Ramos (cell line): ENCODE data around the gene LONP2.
"Not testable (repeated sequence)": the region's sequence is repeated elsewhere in the genome, so short reads cannot be mapped to it uniquely, and the experiment has no call there.

Source experiments
- in situ Hi-C: fragments of 300-500 bp; cut with MboI; formaldehyde crosslinking; loops from one replicate; pipeline ENCODE4 v1.14.3; 2022; ENCODE audit warnings: low sequenced_read_pairs; ENCODE audit not compliant: unreplicated experiment

LONP2 gene

DNA sequence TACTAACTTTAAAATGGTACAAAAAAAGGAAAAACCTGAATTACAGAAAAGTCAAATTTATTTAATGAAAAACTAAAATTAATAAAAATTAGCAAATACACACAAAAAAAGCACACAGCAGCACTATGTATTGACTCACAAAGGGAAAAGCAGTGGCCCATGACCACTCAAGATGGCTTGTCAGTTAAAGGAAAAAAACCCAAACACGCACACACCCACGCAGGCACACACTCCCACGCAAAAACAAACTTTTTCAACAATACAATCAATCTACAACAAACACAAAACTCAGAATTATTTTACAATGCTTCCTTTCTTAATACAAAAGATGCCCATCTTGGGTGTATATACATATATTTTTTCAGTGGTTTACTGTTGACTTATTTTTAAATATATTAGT is 116.9 kb downstream of the LONP2 start:
- in situ Hi-C loops: no loop called here

DNA sequence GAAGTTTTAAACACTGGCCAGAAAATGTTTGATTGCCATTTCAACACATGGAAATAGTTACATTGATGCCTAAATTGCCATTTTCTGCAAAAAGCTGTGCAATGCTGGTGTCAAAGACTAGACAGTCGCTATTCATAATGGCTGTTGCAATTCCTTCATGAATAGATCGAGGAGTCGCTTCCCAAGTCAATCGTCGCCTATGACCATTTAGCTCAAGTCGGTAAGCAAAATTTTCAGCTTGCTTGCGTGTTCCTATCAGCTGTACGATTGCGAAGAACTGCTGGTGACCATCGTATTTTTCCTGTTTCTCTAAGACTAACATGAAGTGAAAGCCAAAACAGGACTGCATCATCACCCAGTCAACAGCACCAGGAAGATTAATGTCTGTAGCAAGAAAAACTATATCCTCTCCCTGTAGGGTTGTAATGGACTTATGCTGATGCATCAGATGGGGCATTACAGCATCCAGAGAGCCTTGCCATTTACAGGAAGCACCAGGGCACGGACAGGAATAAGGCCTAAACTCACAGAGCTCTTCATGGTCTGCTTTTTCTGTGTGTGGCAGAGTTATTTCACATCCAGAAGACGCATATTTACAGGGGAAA is 117.5 kb downstream of the LONP2 start:
- in situ Hi-C loops: no loop called here

- in situ Hi-C loops: no loop called here
Measured at GRCh38 chr16:48365025-48365600, 121.0 kb downstream of the LONP2 start.

- in situ Hi-C loops: no loop called here
Measured at GRCh38 chr16:48365601-48366164, 121.6 kb downstream of the LONP2 start.

DNA sequence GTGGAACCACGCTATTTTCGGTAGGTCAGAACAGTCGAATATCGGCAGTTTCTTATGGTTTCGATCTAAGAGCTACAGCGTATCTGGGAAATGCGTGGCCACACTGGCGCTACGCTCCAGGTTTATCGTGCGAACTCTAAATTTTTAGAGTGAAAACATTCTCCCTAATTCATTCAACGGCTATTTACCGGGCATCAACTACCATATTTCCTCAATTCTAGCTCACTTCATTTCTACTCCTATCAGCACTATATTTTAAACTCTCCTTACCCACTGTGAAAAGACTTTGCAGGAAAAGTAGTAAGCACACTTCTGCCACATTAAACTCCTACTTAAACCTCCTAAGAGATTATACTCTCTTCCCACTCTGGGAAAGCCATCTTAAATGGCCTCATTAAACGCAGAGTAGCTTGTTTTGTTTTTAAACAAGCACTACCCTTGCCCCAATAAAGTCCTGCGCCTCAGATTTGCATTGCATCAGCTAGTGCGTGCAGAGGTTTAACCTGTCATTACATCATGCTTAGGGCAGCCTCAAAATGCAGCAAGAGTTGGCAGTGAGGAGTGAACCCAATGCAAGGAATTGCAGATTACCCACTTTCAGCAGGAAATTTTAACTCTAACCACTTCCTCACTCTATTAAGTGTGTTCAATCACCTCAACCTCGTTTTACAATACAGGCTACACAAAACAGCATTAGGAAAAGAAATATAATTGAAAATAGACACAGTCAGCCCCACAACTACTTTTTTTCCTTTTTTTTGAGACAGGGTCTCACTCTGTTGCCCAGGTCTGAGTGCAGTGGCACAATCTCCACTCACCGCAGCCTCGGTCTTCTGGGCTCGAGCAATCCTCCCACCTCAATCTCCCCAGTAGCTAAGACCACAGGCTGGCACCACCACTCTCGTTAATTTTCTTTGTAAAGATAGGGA is 122.3 kb downstream of the LONP2 start:
- in situ Hi-C loops: no loop called here

- in situ Hi-C loops: no loop called here
Measured at GRCh38 chr16:48367441-48368049, 123.4 kb downstream of the LONP2 start.

DNA sequence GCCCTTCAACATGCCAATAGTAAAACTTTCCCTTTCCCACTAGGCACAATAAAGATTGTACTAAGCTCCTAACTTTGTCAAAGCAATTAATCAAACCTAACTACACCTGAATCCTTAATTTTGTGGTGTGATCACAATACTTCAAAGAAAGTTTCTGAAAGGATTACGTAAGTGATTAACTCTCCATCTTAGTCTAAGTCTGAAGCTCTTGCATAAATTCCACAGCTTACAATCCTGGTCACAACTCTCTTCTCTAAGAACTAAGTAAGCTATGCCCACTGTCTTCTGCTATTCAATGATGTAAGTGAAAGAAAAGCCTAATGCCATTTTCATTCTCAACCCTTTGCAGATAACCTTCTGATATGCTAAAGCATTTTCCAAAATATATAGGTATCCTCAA is 125.7 kb downstream of the LONP2 start:
- in situ Hi-C loops: no loop called here

DNA sequence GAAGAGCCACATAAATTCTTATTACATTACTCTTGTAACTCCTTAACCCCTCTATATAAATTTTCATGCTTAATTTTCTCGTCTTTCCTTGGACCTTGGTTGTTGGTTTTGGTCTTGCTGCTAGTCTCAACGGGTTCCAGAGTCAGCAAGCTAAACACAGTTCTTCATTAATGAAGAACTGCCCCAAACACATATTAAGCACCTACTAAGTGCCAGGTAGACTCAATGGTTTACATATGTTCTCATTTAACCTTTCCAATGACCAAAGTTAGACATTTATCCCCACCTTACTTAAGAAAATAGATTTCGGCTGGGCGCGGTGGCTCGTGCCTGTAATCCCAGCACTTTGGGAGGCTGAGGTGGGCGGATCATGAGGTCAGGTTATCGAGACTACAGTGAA is 126.1 kb downstream of the LONP2 start:
- in situ Hi-C loops: no loop called here

GRCh38 chr16:48370668-48371392 is 126.7 kb downstream of the LONP2 start:
- in situ Hi-C loops: not testable (repeated sequence)

GRCh38 chr16:48371393-48371780 is 127.3 kb downstream of the LONP2 start:
- in situ Hi-C loops: no loop called here

GRCh38 chr16:48372744-48373143 is 128.6 kb downstream of the LONP2 start:
- in situ Hi-C loops: no loop called here

DNA sequence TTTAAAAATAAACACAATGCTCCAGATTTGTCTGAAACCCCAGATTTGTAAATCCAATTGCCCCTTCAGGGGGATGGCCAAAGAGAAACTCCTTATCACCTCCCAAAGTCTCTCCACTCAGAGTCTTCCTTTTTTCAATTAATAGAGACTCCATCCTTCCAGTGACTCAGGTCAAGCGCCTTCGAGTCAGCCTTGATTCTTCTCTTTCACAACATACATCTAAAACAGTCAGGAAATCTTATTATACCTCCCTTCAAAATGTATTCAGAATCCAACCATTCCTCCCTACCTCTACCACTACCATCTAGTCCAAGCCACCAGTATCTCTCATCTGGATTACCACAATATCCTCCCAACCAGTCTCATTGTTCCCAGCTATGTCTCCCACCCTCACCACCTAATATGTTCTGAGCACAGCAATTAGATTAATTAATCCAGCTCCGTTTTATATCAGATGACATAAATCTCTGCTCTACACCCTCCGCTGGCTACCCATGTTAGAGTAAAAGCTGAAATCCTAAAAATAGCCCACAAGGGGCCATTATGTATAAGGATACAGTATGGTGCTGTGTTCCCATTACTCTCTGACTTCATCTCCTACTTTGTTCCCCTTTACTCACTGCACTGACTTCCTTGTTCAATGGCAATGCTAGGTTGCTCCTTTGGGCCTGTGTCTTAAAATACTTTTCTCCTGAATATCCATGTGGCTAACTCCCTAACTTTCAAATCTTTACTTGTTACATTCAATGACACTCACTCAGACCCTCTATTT is 129.3 kb downstream of the LONP2 start:
- in situ Hi-C loops: no loop called here

GRCh38 chr16:48374255-48374654 is 130.2 kb downstream of the LONP2 start:
- in situ Hi-C loops: no loop called here

DNA sequence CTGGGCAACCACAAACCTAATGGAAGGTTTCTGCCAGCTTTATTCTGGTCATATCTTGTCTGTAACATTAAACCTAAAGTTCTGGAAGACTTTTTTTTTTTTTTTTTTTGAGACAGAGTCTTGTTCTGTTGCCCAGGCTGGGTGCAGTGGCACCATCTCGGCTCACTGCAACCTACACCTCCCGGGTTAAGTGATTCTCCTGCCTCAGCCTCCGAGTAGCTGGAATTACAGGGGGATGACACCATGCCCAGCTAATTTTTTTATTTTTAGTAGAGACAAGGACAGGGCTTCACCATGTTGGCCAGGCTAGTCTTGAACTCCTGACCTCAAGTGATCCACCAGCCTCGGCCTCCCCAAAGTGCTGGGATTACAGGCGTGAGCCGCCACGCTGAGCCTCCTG is 133.2 kb downstream of the LONP2 start:
- in situ Hi-C loops: not testable (repeated sequence)

DNA sequence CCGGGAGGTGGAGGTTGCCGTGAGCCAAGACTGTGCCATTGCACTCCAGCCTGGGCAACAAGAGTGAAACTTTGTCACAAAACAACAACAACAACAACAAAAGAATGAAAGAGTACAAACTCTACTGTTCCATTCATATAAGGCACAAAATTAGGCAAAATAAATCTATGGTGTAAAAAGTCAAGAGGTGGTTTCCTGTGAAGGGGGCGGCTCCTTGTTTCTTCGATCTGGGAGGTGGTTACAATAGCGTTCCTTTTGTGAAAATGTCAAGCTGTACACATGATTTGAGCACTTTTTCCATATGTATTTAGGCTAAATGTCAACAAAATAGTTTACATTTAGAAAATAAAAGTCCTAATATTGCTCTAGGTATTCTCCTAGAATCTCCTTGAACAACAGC is 134.2 kb downstream of the LONP2 start:
- in situ Hi-C loops: no loop called here

DNA sequence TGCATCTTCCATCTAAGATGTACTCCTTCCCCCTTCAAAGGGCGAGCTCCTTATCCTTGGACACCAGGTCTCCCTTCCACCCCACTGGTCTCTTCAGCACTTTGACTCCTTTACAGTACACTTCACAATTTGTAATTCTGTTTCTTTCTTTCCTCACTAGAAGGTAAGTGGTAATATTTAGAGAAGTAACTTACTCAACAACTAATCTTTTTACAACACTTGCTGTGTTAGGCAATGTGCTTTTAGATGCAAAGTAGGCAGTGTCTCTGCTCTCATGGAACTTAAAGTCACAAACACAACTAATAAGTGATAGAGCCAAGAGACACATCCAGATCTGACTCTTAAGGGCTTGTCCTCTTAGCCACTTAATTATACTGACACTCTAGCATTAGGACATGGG is 134.7 kb downstream of the LONP2 start:
- in situ Hi-C loops: no loop called here

DNA sequence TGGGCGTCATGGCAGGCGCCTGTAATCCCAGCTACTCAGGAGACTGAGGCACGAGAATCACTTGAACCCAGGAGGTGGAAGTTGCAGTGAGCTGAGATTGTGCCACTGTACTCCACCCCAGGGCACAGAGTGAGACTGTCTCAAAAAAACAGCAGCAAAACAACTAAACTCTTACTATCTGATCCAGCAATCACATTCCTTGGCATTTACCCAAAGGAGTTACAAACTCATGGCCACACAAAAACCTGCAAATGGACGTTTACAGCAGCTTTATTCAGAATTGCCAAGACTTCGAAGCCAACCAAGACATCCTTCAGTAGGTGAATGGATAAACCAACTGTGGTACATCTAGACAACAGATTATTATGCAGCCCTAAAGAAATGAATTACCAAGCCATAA is 137.1 kb downstream of the LONP2 start:
- in situ Hi-C loops: no loop called here

DNA sequence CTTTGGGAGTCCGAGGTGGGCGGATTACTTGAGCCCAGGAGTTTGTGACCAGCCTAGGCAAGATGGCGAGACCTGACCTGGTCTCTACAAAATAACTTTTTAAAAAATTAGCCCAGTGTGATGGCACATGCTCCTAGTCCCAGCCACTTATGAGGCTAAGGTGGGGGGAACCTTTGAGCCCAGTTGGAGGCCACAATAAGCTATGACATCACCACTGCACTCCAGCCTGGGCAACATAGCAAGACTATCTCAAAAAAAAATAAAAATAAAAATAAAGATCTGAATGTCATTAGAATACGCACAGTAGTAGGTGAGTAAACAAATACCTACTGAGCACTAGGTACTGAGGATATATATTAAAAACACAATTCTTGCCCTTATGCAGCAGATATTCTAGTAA is 138.0 kb downstream of the LONP2 start:
- in situ Hi-C loops: no loop called here
